ENCODE results near the gene ASZ1. TPM values are rescaled to one million over a fixed set of nuclear protein-coding genes. Genes with fewer than 3 reads are reported as not detected.

Gene ASZ1
- total RNA-seq, 1 donor from 2014 or later, result not detected

- TF ChIP-seq CTCF (IDR thresholded peaks at IDR 0.05; ENCODE audit: borderline replicate concordance), result no peak
- no peaks in the 10 kb centered on the region for H3K27me3 ChIP-seq (ENCODE audit: low read depth)
- no peaks in the 10 kb centered on the region for H3K36me3 ChIP-seq
- intact Hi-C loops (cut with micrococcal nuclease), result no loop called here
- H3K4me3 ChIP-seq, result no peak overlapping the region
- no peaks in the 10 kb centered on the region for H3K4me1 ChIP-seq
- no peak for DNase-seq
- H3K9me3 ChIP-seq (replicated peaks), result no peaks in the 10 kb centered on the region
- H3K27ac ChIP-seq (replicated peaks), result no peak overlapping the region
These were observed 15.8 kb downstream of the ASZ1 start for GRCh38 chr7:117411539-117411938.

GRCh38 chr7:117408831-117409230 is 18.5 kb downstream of the ASZ1 start:
- TF ChIP-seq CTCF (IDR thresholded peaks at IDR 0.05; ENCODE audit: borderline replicate concordance), result no peak
- Histone ChIP-seq H3K36me3 (no peaks in the 10 kb centered on the region), H3K4me1 (no peaks in the 10 kb centered on the region), H3K27ac (replicated peaks) (no peak overlapping the region), H3K27me3 (ENCODE audit: low read depth) (peaks cover 6% of the 10 kb centered on the region), H3K9me3 (replicated peaks) (no peaks in the 10 kb centered on the region), H3K4me3 (no peak overlapping the region)
- intact Hi-C loops (cut with micrococcal nuclease), result no loop called here
- no peak for DNase-seq

- intact Hi-C loops (cut with micrococcal nuclease), result no loop called here
- H3K27me3 ChIP-seq (ENCODE audit: low read depth), result peaks cover 6% of the 10 kb centered on the region
- no peaks in the 10 kb centered on the region for H3K9me3 ChIP-seq (replicated peaks)
These were observed 21.8 kb downstream of the ASZ1 start for GRCh38 chr7:117405519-117405918.

GRCh38 chr7:117403737-117404136 is 23.6 kb downstream of the ASZ1 start:
- Histone ChIP-seq H3K4me1 (no peaks in the 10 kb centered on the region), H3K36me3 (no peaks in the 10 kb centered on the region), H3K27me3 (ENCODE audit: low read depth) (peaks cover 6% of the 10 kb centered on the region), H3K27ac (replicated peaks) (no peak overlapping the region), H3K9me3 (replicated peaks) (no peaks in the 10 kb centered on the region), H3K4me3 (no peak overlapping the region)
- intact Hi-C loops (cut with micrococcal nuclease), result no loop called here
- no peak for TF ChIP-seq CTCF (IDR thresholded peaks at IDR 0.05; ENCODE audit: borderline replicate concordance)
- no peak for DNase-seq

More at GRCh38 chr7:117405519-117405918, 21.8 kb downstream of the ASZ1 start:
- Histone ChIP-seq H3K36me3 (no peaks in the 10 kb centered on the region), H3K4me1 (no peaks in the 10 kb centered on the region), H3K27ac (replicated peaks) (no peak overlapping the region), H3K4me3 (no peak overlapping the region)
- no peak for TF ChIP-seq CTCF (IDR thresholded peaks at IDR 0.05; ENCODE audit: borderline replicate concordance)
- no peak for DNase-seq

- intact Hi-C loops (cut with micrococcal nuclease), result no loop called here
- Histone ChIP-seq H3K4me1 (no peaks in the 10 kb centered on the region), H3K9me3 (replicated peaks) (no peaks in the 10 kb centered on the region), H3K4me3 (no peak overlapping the region), H3K36me3 (no peaks in the 10 kb centered on the region), H3K27ac (replicated peaks) (no peak overlapping the region), H3K27me3 (ENCODE audit: low read depth) (peaks cover 6% of the 10 kb centered on the region)
- DNase-seq, result no peak
- no peak for TF ChIP-seq CTCF (IDR thresholded peaks at IDR 0.05; ENCODE audit: borderline replicate concordance)
These were observed 25.2 kb downstream of the ASZ1 start for GRCh38 chr7:117402109-117402508.
